ENCODE data around the gene SLCO3A1. TPM values are rescaled to one million over a fixed set of nuclear protein-coding genes. Genes with fewer than 3 reads are reported as not detected.

The SLCO3A1 gene
- total RNA-seq, 1 donor from 2014 or later, result 56.8 TPM

GRCh38 chr15:91889111-91889815, 35.8 kb downstream of the SLCO3A1 start:
- H3K9me3 ChIP-seq (replicated peaks), result peaks cover 7% of the 10 kb centered on the region
- no peaks in the 10 kb centered on the region for H3K27me3 ChIP-seq (ENCODE audit: low read depth)
- H3K4me3 ChIP-seq, result no peak overlapping the region
- H3K27ac ChIP-seq (replicated peaks), result peak overlapping the region; percentile 71
- H3K4me1 ChIP-seq, result peaks cover 94% of the 10 kb centered on the region
- no peaks in the 10 kb centered on the region for H3K36me3 ChIP-seq
- intact Hi-C loops (cut with micrococcal nuclease), result no loop called here
- no peak for DNase-seq
- no peak for TF ChIP-seq CTCF (IDR thresholded peaks at IDR 0.05; ENCODE audit: borderline replicate concordance)

GRCh38 chr15:91890614-91891013, 37.1 kb downstream of the SLCO3A1 start:
- Histone ChIP-seq H3K9me3 (replicated peaks) (peaks cover 7% of the 10 kb centered on the region), H3K4me1 (peaks cover 99% of the 10 kb centered on the region), H3K27me3 (ENCODE audit: low read depth) (no peaks in the 10 kb centered on the region), H3K36me3 (no peaks in the 10 kb centered on the region), H3K27ac (replicated peaks) (peak overlapping the region; percentile 76), H3K4me3 (no peak overlapping the region)
- DNase-seq, result no peak
- TF ChIP-seq CTCF (IDR thresholded peaks at IDR 0.05; ENCODE audit: borderline replicate concordance), result no peak
- intact Hi-C loops (cut with micrococcal nuclease), result no loop called here

GRCh38 chr15:91891101-91891500, 37.6 kb downstream of the SLCO3A1 start:
- Histone ChIP-seq H3K36me3 (no peaks in the 10 kb centered on the region), H3K9me3 (replicated peaks) (peaks cover 7% of the 10 kb centered on the region), H3K4me3 (no peak overlapping the region), H3K27me3 (ENCODE audit: low read depth) (no peaks in the 10 kb centered on the region), H3K4me1 (peaks cover 99% of the 10 kb centered on the region), H3K27ac (replicated peaks) (peak overlapping the region; percentile 76)
- DNase-seq, result no peak
- intact Hi-C loops (cut with micrococcal nuclease), result no loop called here
- no peak for TF ChIP-seq CTCF (IDR thresholded peaks at IDR 0.05; ENCODE audit: borderline replicate concordance)

GRCh38 chr15:91891788-91892345, 38.4 kb downstream of the SLCO3A1 start:
- intact Hi-C loops (cut with micrococcal nuclease), result no loop called here
- Histone ChIP-seq H3K4me3 (no peak overlapping the region), H3K4me1 (peaks cover 99% of the 10 kb centered on the region), H3K27me3 (ENCODE audit: low read depth) (no peaks in the 10 kb centered on the region), H3K9me3 (replicated peaks) (peaks cover 7% of the 10 kb centered on the region), H3K27ac (replicated peaks) (peak overlapping the region; percentile 76), H3K36me3 (no peaks in the 10 kb centered on the region)
- TF ChIP-seq CTCF (IDR thresholded peaks at IDR 0.05; ENCODE audit: borderline replicate concordance), result no peak
- peak; percentile 47 for DNase-seq

- Histone ChIP-seq H3K27ac (replicated peaks) (peak overlapping the region; percentile 76), H3K27me3 (ENCODE audit: low read depth) (no peaks in the 10 kb centered on the region), H3K36me3 (no peaks in the 10 kb centered on the region), H3K4me3 (no peak overlapping the region), H3K9me3 (replicated peaks) (peaks cover 7% of the 10 kb centered on the region), H3K4me1 (peaks cover 99% of the 10 kb centered on the region)
- TF ChIP-seq CTCF (IDR thresholded peaks at IDR 0.05; ENCODE audit: borderline replicate concordance), result no peak
- intact Hi-C loops (cut with micrococcal nuclease), result no loop called here
- DNase-seq, result no peak
These were observed 38.9 kb downstream of the SLCO3A1 start for GRCh38 chr15:91892436-91892835.
